Spleen (tissue), 11 donors: Measurements from ENCODE around the gene PRRT4. TPM values are rescaled to one million over a fixed set of nuclear protein-coding genes. Genes with fewer than 3 reads are reported as not detected.

ENCODE experiments used
- DNase-seq: peaks from one replicate; pipeline ENCODE4 v3.0.0-alpha.2; 2020
- H3K27ac ChIP-seq, 8 donors: fragments of 200-600 bp; sonication (generic) in 7 of 8; 1 replicate in 4 of 8; 2 replicates in 4 of 8; pipeline versions ENCODE4 v1.5.0 to v1.8.0; 2016 to 2021; ENCODE audit warnings: inconsistent platforms in 4 of 8, mild to moderate bottlenecking in 4 of 8, moderate library complexity in 1 of 8
- H3K27me3 ChIP-seq, 7 donors: fragments of 200-600 bp; sonication (generic) in 6 of 7; replicated peaks in 1 of 7; 1 replicate in 4 of 7; 2 replicates in 3 of 7; pipeline versions ENCODE4 v1.5.0 to v1.8.0; 2016 to 2021; ENCODE audit warnings: inconsistent platforms in 3 of 7, mild to moderate bottlenecking in 1 of 7
- H3K36me3 ChIP-seq, 6 donors: fragments of 200-600 bp; sonication (generic) in 5 of 6; 1 replicate in 4 of 6; 2 replicates in 2 of 6; pipeline versions ENCODE4 v1.5.0 to v1.8.0; 2016 to 2021; ENCODE audit warnings: inconsistent platforms in 2 of 6
- H3K4me1 ChIP-seq, 6 donors: fragments of 200-600 bp; sonication (generic) in 5 of 6; 1 replicate in 3 of 6; 2 replicates in 3 of 6; pipeline versions ENCODE4 v1.5.0 to v1.8.0; 2016 to 2021; ENCODE audit warnings: inconsistent platforms in 3 of 6
- H3K4me3 ChIP-seq, 8 donors: fragments of 200-600 bp; sonication (generic) in 7 of 8; 1 replicate in 4 of 8; 2 replicates in 4 of 8; pipeline versions ENCODE4 v1.5.0 to v1.8.0; 2016 to 2021; ENCODE audit warnings: inconsistent platforms in 4 of 8, mild to moderate bottlenecking in 4 of 8, moderate library complexity in 2 of 8
- H3K9me3 ChIP-seq, 8 donors: fragments of 200-600 bp; sonication (generic) in 7 of 8; 1 replicate in 4 of 8; 2 replicates in 4 of 8; pipeline versions ENCODE4 v1.5.0 to v1.8.0; 2016 to 2021; ENCODE audit warnings: inconsistent platforms in 4 of 8
- CTCF ChIP-seq, 11 experiments: fragments of 200-600 bp in 7 of 11; fragments of 450-650 bp in 4 of 11; sonication (generic) in 4 of 11; IDR thresholded peaks in 8 of 11; conservative IDR thresholded peaks in 3 of 11; 1 replicate in 7 of 11; 2 replicates in 4 of 11; pipeline versions ENCODE4 v1.4.0 to v1.8.0; 2016 to 2021; ENCODE audit warnings: antibody characterized with exemption in 11 of 11, inconsistent platforms in 4 of 11, mild to moderate bottlenecking in 1 of 11
- POLR2A ChIP-seq, 3 donors: fragments of 450-650 bp; IDR thresholded peaks; one replicate each; pipeline ENCODE4 v1.5.1; 2017; ENCODE audit warnings: antibody characterized with exemption in 3 of 3, mild to moderate bottlenecking in 1 of 3
- POLR2AphosphoS5 ChIP-seq, 3 donors: sonication (generic); formaldehyde crosslinking; IDR thresholded peaks; one replicate each; pipeline ENCODE4 v1.5.1; 2017; ENCODE audit warnings: antibody characterized with exemption in 3 of 3
- WGBS, 5 donors: extraction: QIAGEN DNeasy Blood & Tissue Kit in 3 of 5; methylation state at CpG; one replicate each; pipeline versions ENCODE4 v1.1.5 to v1.1.7; 2013 to 2018; 5-methylcytosine and 5-hydroxymethylcytosine counted together
- intact Hi-C: fragments of 100-400 bp; cut with DNase I; formaldehyde crosslinking; loops from one replicate; pipeline ENCODE4 v1.15.0; 2023; ENCODE audit warnings: low total_unique reads
- polyA plus RNA-seq, 3 donors: library from polyadenylated mRNA; stranded (reverse); fragments of 200-250 nt; gene quantifications; one replicate each; pipeline ENCODE4 v1.2.1, GENCODE V29; 2013
- small RNA-seq, 4 donors: library from RNA; depleted of rRNA; stranded (forward); fragments of <200 nt; gene quantifications; one replicate each; pipeline ENCODE3, GENCODE V24; 2016
- total RNA-seq, 7 donors: library from RNA; depleted of rRNA in 3 of 7; stranded (reverse); fragments of >200 nt in 3 of 7; fragmentation: NEBNext Ultra II Directional in 4 of 7; extraction: Animal tissue kit (Norgen Biotek cat#: 25700) in 4 of 7; gene quantifications; one replicate each; pipeline versions ENCODE4 v1.1.0 to v1.2.1, GENCODE V29; 2016 to 2021
- donor health status: healthy with polysubstance abuse.
- donor health status: DM: no; HTN: no; CAD: no; lungs with moderate emphysema.
- donor health status: DM: no; HTN: no; CAD: no.
- donor health status: Bipolar disorder and iron deficiency.
- donor health status: healthy.
- donor health status: DM: no; HTN: no; CAD: no.
- donor health status: DM: yes; HTN: yes; CAD: no.

PRRT4 gene
- total and polyA plus RNA-seq, 10 donors = 0.14 to 5.4 (median 0.45) TPM; not detected in 1

- intact Hi-C loops = no loop called here
- H3K27me3 ChIP-seq = no peaks in the 10 kb centered on the region
- H3K4me3 ChIP-seq = no peak overlapping the region
- H3K36me3 ChIP-seq = peaks cover 0 to 74% (median 37%) of the 10 kb centered on the region in 6 donors
- TF ChIP-seq CTCF (IDR thresholded peaks at IDR 0.05 in 8 of 11, conservative IDR thresholded peaks at IDR 0.05 in 3 of 11) (no peak), POLR2A (IDR thresholded peaks at IDR 0.05) (no peak), POLR2AphosphoS5 (IDR thresholded peaks at IDR 0.05) (no peak)
- no peaks in the 10 kb centered on the region for H3K9me3 ChIP-seq
- DNase-seq = no peak
- WGBS, 5 donors = 66 to 81% (median 75%) methylated on average over 2 of the region's 2 CpGs
- H3K4me1 ChIP-seq = no peaks in the 10 kb centered on the region
- H3K27ac ChIP-seq = no peak overlapping the region
These were observed 58.4 kb downstream of the PRRT4 start for GRCh38 chr7:128303133-128303532.

GRCh38 chr7:128302139-128302538 lies 59.4 kb downstream of the PRRT4 start:
- Histone ChIP-seq H3K9me3 (no peaks in the 10 kb centered on the region), H3K36me3 (peaks cover 0 to 64% (median 31%) of the 10 kb centered on the region in 6 donors), H3K27ac (no peak overlapping the region), H3K4me3 (no peak overlapping the region), H3K27me3 (no peaks in the 10 kb centered on the region), H3K4me1 (no peaks in the 10 kb centered on the region)
- TF ChIP-seq POLR2A (IDR thresholded peaks at IDR 0.05) = no peak
- TF ChIP-seq POLR2AphosphoS5 (IDR thresholded peaks at IDR 0.05) = no peak
- TF ChIP-seq CTCF (IDR thresholded peaks at IDR 0.05 in 8 of 11, conservative IDR thresholded peaks at IDR 0.05 in 3 of 11) = no peak
- DNase-seq = no peak
- WGBS, 5 donors = 76 to 90% (median 85%) methylated on average over 10 of the region's 10 CpGs
- intact Hi-C loops = no loop called here

Small RNAs within 50 kb of the gene (small RNA-seq; reads per million reads assigned to genes)
- gene RNU7-27P = 0 reads per million in 4 donors

Other genes starting within 250 kb of the PRRT4 start
- under 1 TPM in 2 of 7 donors, not detected in 5; 0.12 to 0.44 TPM for gene LEP, start 120.4 kb downstream of the PRRT4 start, total RNA-seq
- under 1 TPM; 0.06 to 0.21 (median 0.13) TPM for gene LEP, start 120.4 kb downstream of the PRRT4 start, polyA plus RNA-seq
- 10 to 100 TPM; 23.8 to 45.8 (median 34.9) TPM for gene RBM28, start 17.8 kb downstream of the PRRT4 start, total RNA-seq
- 10 to 100 TPM; 11.0 to 21.0 (median 19.4) TPM for gene RBM28, start 17.8 kb downstream of the PRRT4 start, polyA plus RNA-seq
- 100 to 1,000 TPM in 3 of 7 donors, 10 to 100 TPM in 4; 75.8 to 120 (median 89.0) TPM for gene IMPDH1, start 48.3 kb upstream of the PRRT4 start, total RNA-seq
- gene IMPDH1, start 48.3 kb upstream of the PRRT4 start, polyA plus RNA-seq = 10 to 100 TPM; 29.9 to 52.1 (median 35.9) TPM
- 10 to 100 TPM in 2 of 7 donors, 1 to 10 TPM in 5; 4.2 to 16.7 (median 7.1) TPM for gene HILPDA, start 94.2 kb upstream of the PRRT4 start, total RNA-seq
- gene HILPDA, start 94.2 kb upstream of the PRRT4 start, polyA plus RNA-seq = 1 to 10 TPM; 3.2 to 8.2 (median 7.2) TPM
- gene METTL2B, start 115.1 kb upstream of the PRRT4 start, total RNA-seq = 10 to 100 TPM; 17.7 to 32.8 (median 22.4) TPM
- gene METTL2B, start 115.1 kb upstream of the PRRT4 start, polyA plus RNA-seq = 10 to 100 TPM in 1 of 3 donors, 1 to 10 TPM in 2; 6.7 to 12.3 (median 7.2) TPM